ENCODE measurements around the gene MGST3. TPM values are rescaled to one million over a fixed set of nuclear protein-coding genes. Genes with fewer than 3 reads are reported as not detected.

MGST3 gene
- total RNA-seq, 4 donors from 2014 or later: 250 to 616 (median 291) TPM

- no peak for ATAC-seq (ENCODE audit: low FRiP score)
- no peak for DNase-seq (ENCODE audit: low spot score)
- no peak for TF ChIP-seq CTCF (IDR thresholded peaks at IDR 0.05)
Observed at GRCh38 chr1:165683848-165684485, 52.9 kb downstream of the MGST3 start.

- no peak for TF ChIP-seq CTCF (IDR thresholded peaks at IDR 0.05)
- DNase-seq (ENCODE audit: low spot score) (no peak), ATAC-seq (ENCODE audit: low FRiP score) (no peak)
Observed at GRCh38 chr1:165686121-165686970, 55.3 kb downstream of the MGST3 start.

GRCh38 chr1:165686971-165687433, 56.0 kb downstream of the MGST3 start:
- no peak for ATAC-seq (ENCODE audit: low FRiP score)
- TF ChIP-seq CTCF (IDR thresholded peaks at IDR 0.05): no peak
- DNase-seq (ENCODE audit: low spot score): no peak

- no peak for TF ChIP-seq CTCF (IDR thresholded peaks at IDR 0.05)
- ATAC-seq (ENCODE audit: low FRiP score) (no peak), DNase-seq (ENCODE audit: low spot score) (no peak)
Observed at GRCh38 chr1:165688046-165688445, 57.0 kb downstream of the MGST3 start.

GRCh38 chr1:165695031-165695430, 64.0 kb downstream of the MGST3 start:
- no peak for ATAC-seq (ENCODE audit: low FRiP score)
- no peak for TF ChIP-seq CTCF (IDR thresholded peaks at IDR 0.05)
- DNase-seq (ENCODE audit: low spot score): no peak

- ATAC-seq (ENCODE audit: low FRiP score) (peak; percentile 77), DNase-seq (ENCODE audit: low spot score) (no peak)
- TF ChIP-seq CTCF (IDR thresholded peaks at IDR 0.05): no peak
Observed at GRCh38 chr1:165696625-165697100, 65.6 kb downstream of the MGST3 start.

Data from omental fat pad (tissue), 4 donors.